ENCODE measurements around the gene TMEM178A. TPM values are rescaled to one million over a fixed set of nuclear protein-coding genes. Genes with fewer than 3 reads are reported as not detected.

The TMEM178A gene
- polyA plus RNA-seq, 1 donor = 7.3 TPM

DNA sequence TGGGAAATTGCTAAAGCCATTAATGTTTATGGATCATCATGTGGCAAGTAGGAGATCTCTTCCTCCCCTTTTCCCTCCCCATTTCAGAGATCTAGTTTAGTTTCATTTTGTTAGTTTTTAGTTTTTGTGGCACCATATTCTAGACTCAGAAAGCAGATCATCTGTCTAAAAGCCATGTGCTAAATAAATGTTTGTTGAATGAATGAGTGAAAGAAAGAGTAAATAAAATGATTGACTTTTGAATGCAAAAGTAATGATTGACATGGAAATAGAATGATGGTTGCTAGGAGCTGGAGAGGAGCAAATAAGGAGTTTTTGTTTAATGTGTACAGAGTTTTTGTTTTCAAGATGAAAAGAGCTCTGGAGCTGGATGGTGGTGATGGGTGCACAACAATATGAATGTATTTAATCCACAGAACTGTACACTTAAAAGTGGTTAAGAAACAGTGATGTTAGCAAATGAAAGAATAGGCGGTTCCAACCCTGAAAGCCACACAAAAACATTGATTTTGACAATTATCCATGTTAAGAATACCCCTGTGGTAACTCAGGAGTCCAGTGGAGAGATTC, 23.6 kb downstream of the TMEM178A start:
- H3K27me3 ChIP-seq (ENCODE audit: control insufficient read depth, insufficient read depth, low read length) = no peaks in the 10 kb centered on the region
- no CpG with 5 or more reads among the region's 1 CpG for WGBS (ENCODE audit: insufficient coverage, low lambda C conversion rate)
- no peak for DNase-seq
- H3K9me3 ChIP-seq (ENCODE audit: control insufficient read depth, low read depth, low read length) = no peaks in the 10 kb centered on the region
- no peak overlapping the region for H3K27ac ChIP-seq (ENCODE audit: low read length)
- no peaks in the 10 kb centered on the region for H3K36me3 ChIP-seq (ENCODE audit: control insufficient read depth, insufficient read depth, low read length)
- no peak overlapping the region for H3K4me3 ChIP-seq (ENCODE audit: low read length)
- H3K4me1 ChIP-seq (ENCODE audit: control insufficient read depth, insufficient read depth, low read length) = no peaks in the 10 kb centered on the region

DNA sequence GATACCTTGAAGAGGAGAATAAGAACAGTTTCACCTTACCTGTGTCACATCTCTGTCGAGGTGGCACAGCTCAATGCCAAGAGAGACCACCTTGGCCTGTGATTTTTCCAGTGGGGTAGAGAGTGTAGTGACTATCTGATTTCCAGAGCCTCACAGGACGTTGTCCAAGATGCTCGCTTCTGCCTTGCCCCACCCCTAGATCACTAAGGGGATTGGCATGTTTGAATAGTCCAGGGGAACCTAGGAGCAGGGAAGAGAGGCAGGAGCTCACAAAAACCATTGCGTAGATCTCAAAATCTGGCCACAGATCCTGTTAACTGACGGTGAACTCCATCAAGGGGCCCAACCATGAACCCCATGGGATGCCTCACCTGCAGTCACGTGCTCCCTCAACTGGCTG, 24.2 kb downstream of the TMEM178A start:
- no peak for DNase-seq
- Histone ChIP-seq H3K27ac (ENCODE audit: low read length) (no peak overlapping the region), H3K27me3 (ENCODE audit: control insufficient read depth, insufficient read depth, low read length) (no peaks in the 10 kb centered on the region), H3K4me1 (ENCODE audit: control insufficient read depth, insufficient read depth, low read length) (no peaks in the 10 kb centered on the region), H3K4me3 (ENCODE audit: low read length) (no peak overlapping the region), H3K9me3 (ENCODE audit: control insufficient read depth, low read depth, low read length) (no peaks in the 10 kb centered on the region), H3K36me3 (ENCODE audit: control insufficient read depth, insufficient read depth, low read length) (no peaks in the 10 kb centered on the region)
- no CpG with 5 or more reads among the region's 6 CpGs for WGBS (ENCODE audit: insufficient coverage, low lambda C conversion rate)

DNA sequence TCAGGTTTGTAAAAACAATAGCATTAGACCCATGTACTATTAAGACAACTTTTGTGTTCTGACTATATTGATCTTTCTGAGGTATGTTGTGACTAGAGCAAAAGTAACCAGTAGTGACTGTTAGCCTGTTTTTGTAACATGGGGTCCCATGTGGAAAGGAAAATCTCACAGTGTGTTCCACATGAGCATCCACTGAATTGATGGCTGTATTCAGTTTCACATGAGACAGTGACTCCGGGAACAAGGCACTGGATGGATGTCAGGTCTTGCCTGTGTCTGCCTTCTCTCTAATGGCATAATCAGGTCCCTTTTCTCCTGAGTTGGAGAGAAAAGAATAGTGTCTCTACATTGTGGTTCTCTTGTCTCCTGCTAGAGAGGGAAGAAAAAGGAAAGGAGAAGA, 27.5 kb downstream of the TMEM178A start:
- no peak overlapping the region for H3K4me3 ChIP-seq (ENCODE audit: low read length)
- no CpG with 5 or more reads among the region's 1 CpG for WGBS (ENCODE audit: insufficient coverage, low lambda C conversion rate)
- no peak overlapping the region for H3K27ac ChIP-seq (ENCODE audit: low read length)
- no peaks in the 10 kb centered on the region for H3K9me3 ChIP-seq (ENCODE audit: control insufficient read depth, low read depth, low read length)
- DNase-seq = no peak
- no peaks in the 10 kb centered on the region for H3K4me1 ChIP-seq (ENCODE audit: control insufficient read depth, insufficient read depth, low read length)
- H3K36me3 ChIP-seq (ENCODE audit: control insufficient read depth, insufficient read depth, low read length) = no peaks in the 10 kb centered on the region
- no peaks in the 10 kb centered on the region for H3K27me3 ChIP-seq (ENCODE audit: control insufficient read depth, insufficient read depth, low read length)

DNA sequence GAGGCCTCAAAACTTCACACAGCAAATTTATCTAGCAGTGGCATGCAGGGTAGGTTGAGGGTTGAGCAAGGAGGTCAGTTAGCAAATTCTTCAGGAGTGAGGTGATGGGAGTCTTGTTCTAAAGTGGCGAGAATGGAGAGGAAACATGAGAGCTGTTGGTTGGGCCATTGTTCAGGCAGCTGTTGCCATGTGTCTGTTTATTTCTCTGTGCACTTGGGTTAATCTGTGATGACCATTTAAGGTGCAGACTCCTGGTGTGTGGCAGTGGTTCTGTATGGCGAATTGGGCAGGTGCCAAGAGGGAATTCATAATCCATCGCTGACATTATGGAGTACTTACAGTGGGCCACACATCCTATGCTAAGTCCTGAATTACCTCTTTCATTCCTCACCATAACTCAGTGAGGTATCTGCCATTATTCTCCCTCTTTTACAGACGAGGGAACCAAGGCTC, 30.4 kb downstream of the TMEM178A start:
- peak; percentile 11 to 24 for DNase-seq
- H3K27ac ChIP-seq (ENCODE audit: low read length) = no peak overlapping the region
- H3K9me3 ChIP-seq (ENCODE audit: control insufficient read depth, low read depth, low read length) = peaks cover 6% of the 10 kb centered on the region
- H3K4me3 ChIP-seq (ENCODE audit: low read length) = no peak overlapping the region
- no peaks in the 10 kb centered on the region for H3K4me1 ChIP-seq (ENCODE audit: control insufficient read depth, insufficient read depth, low read length)
- no peaks in the 10 kb centered on the region for H3K36me3 ChIP-seq (ENCODE audit: control insufficient read depth, insufficient read depth, low read length)
- WGBS (ENCODE audit: insufficient coverage, low lambda C conversion rate) = 50% methylated on average over 1 of the region's 4 CpGs
- H3K27me3 ChIP-seq (ENCODE audit: control insufficient read depth, insufficient read depth, low read length) = no peaks in the 10 kb centered on the region

DNA sequence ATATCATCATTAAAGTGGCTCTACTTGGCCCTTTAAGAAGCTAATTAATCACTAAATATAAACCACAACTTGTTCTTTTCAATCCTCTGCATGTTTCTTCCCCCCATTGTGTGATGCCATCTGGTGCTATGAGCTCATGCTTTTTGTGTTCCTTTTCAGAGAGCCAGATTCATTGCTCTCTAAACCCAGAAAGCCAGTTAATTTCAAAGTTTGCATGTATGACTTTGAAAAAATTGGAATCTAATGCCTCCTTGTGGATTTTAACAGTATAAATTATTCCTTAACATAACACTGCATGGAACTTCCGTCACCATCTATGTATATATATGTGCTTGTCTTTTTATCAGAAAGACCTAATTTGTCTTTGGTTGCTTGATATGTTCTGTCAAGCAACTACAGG, 31.1 kb downstream of the TMEM178A start:
- no CpG with 5 or more reads among the region's 1 CpG for WGBS (ENCODE audit: insufficient coverage, low lambda C conversion rate)
- H3K9me3 ChIP-seq (ENCODE audit: control insufficient read depth, low read depth, low read length) = peaks cover 12% of the 10 kb centered on the region
- H3K4me1 ChIP-seq (ENCODE audit: control insufficient read depth, insufficient read depth, low read length) = no peaks in the 10 kb centered on the region
- no peak overlapping the region for H3K27ac ChIP-seq (ENCODE audit: low read length)
- H3K4me3 ChIP-seq (ENCODE audit: low read length) = no peak overlapping the region
- DNase-seq = peak; percentile 7 to 29
- H3K36me3 ChIP-seq (ENCODE audit: control insufficient read depth, insufficient read depth, low read length) = no peaks in the 10 kb centered on the region
- H3K27me3 ChIP-seq (ENCODE audit: control insufficient read depth, insufficient read depth, low read length) = no peaks in the 10 kb centered on the region

DNA sequence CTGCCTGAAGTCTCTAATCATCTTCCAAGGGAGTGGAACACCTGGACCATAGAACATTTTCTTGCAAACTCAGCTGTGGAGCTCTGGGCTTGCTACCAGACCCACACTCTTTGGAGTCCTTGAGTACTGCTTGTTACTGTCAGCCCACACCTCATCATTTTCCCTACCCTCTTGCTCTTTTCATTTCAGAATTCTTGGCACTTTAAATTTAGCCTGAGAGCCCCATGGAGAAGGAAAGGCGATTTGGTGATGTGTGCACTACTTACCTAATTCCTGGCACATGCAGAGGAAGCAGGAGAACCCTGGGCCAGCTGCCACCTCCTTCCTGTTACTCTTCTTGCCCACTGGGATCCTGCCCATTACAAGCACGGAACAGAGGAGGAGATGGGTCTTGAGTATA, 31.7 kb downstream of the TMEM178A start:
- Histone ChIP-seq H3K27me3 (ENCODE audit: control insufficient read depth, insufficient read depth, low read length) (no peaks in the 10 kb centered on the region), H3K4me1 (ENCODE audit: control insufficient read depth, insufficient read depth, low read length) (no peaks in the 10 kb centered on the region), H3K27ac (ENCODE audit: low read length) (no peak overlapping the region), H3K36me3 (ENCODE audit: control insufficient read depth, insufficient read depth, low read length) (no peaks in the 10 kb centered on the region), H3K9me3 (ENCODE audit: control insufficient read depth, low read depth, low read length) (peaks cover 16% of the 10 kb centered on the region), H3K4me3 (ENCODE audit: low read length) (no peak overlapping the region)
- WGBS (ENCODE audit: insufficient coverage, low lambda C conversion rate) = no CpG with 5 or more reads among the region's 2 CpGs
- no peak for DNase-seq

DNA sequence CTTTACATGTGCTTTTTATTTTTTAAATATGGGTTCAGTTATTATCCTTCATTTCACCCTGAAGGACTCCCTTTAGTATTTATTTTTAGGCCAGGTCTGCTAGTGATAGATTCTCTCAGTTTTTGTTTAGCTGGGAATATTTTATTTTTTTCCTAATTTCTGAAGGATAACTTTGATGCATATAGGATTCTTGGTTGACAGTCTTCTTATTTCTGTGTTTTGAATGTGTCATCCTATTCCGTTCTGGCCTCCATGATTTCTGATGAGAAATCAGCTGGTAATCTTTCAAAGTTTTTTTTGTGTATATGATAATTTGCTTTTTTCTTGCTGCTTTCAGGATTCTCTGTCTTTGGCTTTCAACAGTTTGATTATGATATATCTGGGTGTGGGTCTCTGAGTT, 35.4 kb downstream of the TMEM178A start:
- Histone ChIP-seq H3K36me3 (ENCODE audit: control insufficient read depth, insufficient read depth, low read length) (no peaks in the 10 kb centered on the region), H3K27me3 (ENCODE audit: control insufficient read depth, insufficient read depth, low read length) (no peaks in the 10 kb centered on the region), H3K9me3 (ENCODE audit: control insufficient read depth, low read depth, low read length) (peaks cover 16% of the 10 kb centered on the region), H3K4me1 (ENCODE audit: control insufficient read depth, insufficient read depth, low read length) (no peaks in the 10 kb centered on the region), H3K4me3 (ENCODE audit: low read length) (no peak overlapping the region), H3K27ac (ENCODE audit: low read length) (no peak overlapping the region)
- 100% methylated on average over 1 of the region's 1 CpG for WGBS (ENCODE audit: insufficient coverage, low lambda C conversion rate)
- no peak for DNase-seq

DNA sequence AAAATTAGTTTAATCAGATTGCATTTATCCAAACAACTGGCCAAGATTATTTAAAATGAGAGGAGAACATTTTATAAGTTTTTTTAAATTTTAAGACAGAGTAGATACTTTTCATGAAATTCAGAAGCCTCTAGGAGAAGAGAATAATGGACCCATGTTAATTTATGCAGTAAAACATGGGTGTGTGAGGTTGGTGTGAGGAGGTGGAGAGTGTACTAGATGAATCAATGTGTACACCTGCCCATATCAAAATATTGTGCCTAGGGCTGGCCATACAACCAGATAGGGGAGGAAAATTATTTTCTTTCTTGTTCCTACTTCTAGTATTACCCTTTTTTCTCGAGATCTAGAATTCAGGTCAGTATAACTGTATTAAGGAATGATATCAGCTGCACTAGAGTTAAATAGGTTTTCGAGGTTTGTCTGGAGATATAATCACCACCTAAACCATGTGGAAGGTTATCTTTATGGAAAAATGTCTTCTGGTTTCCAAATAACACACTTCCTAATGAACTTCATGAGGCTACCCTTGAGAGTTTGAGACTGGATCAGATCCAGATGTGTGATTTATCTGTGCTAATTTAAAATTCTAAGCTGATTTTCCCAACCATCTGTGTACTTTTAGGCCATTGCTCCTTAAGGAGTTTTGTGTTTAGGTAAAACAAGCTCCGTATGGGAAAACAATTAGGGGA, 37.6 kb downstream of the TMEM178A start:
- WGBS (ENCODE audit: insufficient coverage, low lambda C conversion rate) = 92% methylated on average over 2 of the region's 3 CpGs

DNA sequence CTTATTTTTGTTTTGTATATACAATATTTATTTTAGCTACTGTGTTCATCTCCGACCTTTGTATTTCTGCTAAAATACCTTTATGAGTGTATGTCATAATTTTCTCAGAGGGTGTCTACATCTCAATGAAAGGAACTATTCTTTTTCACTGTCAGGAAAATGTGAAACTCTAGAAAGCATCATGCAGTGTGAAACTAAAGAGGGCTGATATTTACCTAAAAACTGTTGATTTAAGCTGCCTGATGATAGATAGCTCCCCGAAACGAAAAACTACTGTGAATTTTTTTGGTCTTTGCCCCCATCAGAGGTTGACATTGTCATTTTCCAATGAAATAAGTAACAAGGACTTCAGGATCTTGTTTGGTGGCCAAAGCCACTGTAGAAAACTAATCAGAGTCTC, 38.8 kb downstream of the TMEM178A start:
- Histone ChIP-seq H3K36me3 (ENCODE audit: control insufficient read depth, insufficient read depth, low read length) (no peaks in the 10 kb centered on the region), H3K4me1 (ENCODE audit: control insufficient read depth, insufficient read depth, low read length) (no peaks in the 10 kb centered on the region), H3K4me3 (ENCODE audit: low read length) (no peak overlapping the region), H3K27me3 (ENCODE audit: control insufficient read depth, insufficient read depth, low read length) (no peaks in the 10 kb centered on the region), H3K27ac (ENCODE audit: low read length) (no peak overlapping the region), H3K9me3 (ENCODE audit: control insufficient read depth, low read depth, low read length) (peaks cover 16% of the 10 kb centered on the region)
- no CpG with 5 or more reads among the region's 3 CpGs for WGBS (ENCODE audit: insufficient coverage, low lambda C conversion rate)
- DNase-seq = no peak

More for the DNA sequence above, 37.6 kb downstream of the TMEM178A start:
- H3K27me3 ChIP-seq (ENCODE audit: control insufficient read depth, insufficient read depth, low read length) = no peaks in the 10 kb centered on the region
- H3K27ac ChIP-seq (ENCODE audit: low read length) = no peak overlapping the region
- no peaks in the 10 kb centered on the region for H3K36me3 ChIP-seq (ENCODE audit: control insufficient read depth, insufficient read depth, low read length)
- no peak for DNase-seq
- no peak overlapping the region for H3K4me3 ChIP-seq (ENCODE audit: low read length)
- no peaks in the 10 kb centered on the region for H3K4me1 ChIP-seq (ENCODE audit: control insufficient read depth, insufficient read depth, low read length)
- peaks cover 16% of the 10 kb centered on the region for H3K9me3 ChIP-seq (ENCODE audit: control insufficient read depth, low read depth, low read length)

DNA sequence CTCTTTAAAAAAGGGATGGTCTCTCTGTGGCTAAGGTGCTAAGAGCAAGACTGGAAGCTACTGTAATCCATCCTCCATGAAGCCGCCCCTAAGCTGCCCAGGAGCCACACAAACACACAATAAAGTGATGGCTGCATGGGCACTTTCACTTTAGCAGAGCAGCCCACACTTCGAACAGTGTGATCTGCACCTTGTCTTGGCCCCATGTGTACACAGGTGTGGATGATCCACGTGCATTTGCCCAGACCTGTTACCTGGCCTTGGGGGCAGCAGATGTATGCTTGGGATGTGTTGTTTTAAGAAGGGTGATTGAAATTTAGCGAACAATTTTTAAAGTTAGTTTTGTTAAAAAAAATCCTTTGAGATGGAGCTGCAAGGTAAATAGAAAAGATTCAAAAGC, 39.9 kb downstream of the TMEM178A start:
- DNase-seq = no peak

DNA sequence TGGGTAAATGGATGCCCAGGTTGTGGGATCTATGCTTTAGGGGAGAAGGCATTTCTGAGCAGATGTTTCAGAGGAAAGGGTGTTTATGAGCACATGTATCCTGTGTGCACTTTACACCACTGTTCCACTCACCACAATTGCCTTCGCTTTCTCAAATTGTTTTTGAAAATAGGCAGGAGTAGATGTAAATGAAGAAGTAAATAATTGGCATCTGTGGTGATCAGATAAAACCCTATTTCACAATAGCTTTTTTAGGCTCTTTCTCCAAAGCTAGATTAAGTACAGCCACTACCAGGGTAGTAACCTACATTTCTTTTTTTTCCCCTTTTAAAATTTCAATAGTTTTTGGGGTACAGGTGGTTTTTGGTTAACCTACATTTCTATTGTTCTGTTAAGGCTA, 40.6 kb downstream of the TMEM178A start:
- H3K9me3 ChIP-seq (ENCODE audit: control insufficient read depth, low read depth, low read length) = peaks cover 8% of the 10 kb centered on the region
- no peak for DNase-seq
- no CpG with 5 or more reads among the region's 1 CpG for WGBS (ENCODE audit: insufficient coverage, low lambda C conversion rate)
- H3K4me1 ChIP-seq (ENCODE audit: control insufficient read depth, insufficient read depth, low read length) = no peaks in the 10 kb centered on the region
- no peaks in the 10 kb centered on the region for H3K36me3 ChIP-seq (ENCODE audit: control insufficient read depth, insufficient read depth, low read length)
- no peaks in the 10 kb centered on the region for H3K27me3 ChIP-seq (ENCODE audit: control insufficient read depth, insufficient read depth, low read length)
- no peak overlapping the region for H3K4me3 ChIP-seq (ENCODE audit: low read length)
- H3K27ac ChIP-seq (ENCODE audit: low read length) = no peak overlapping the region

More for the DNA sequence above, 39.9 kb downstream of the TMEM178A start:
- WGBS (ENCODE audit: insufficient coverage, low lambda C conversion rate) = 70% methylated on average over 2 of the region's 4 CpGs
- Histone ChIP-seq H3K27ac (ENCODE audit: low read length) (no peak overlapping the region), H3K4me1 (ENCODE audit: control insufficient read depth, insufficient read depth, low read length) (no peaks in the 10 kb centered on the region), H3K4me3 (ENCODE audit: low read length) (no peak overlapping the region), H3K36me3 (ENCODE audit: control insufficient read depth, insufficient read depth, low read length) (no peaks in the 10 kb centered on the region), H3K27me3 (ENCODE audit: control insufficient read depth, insufficient read depth, low read length) (no peaks in the 10 kb centered on the region), H3K9me3 (ENCODE audit: control insufficient read depth, low read depth, low read length) (peaks cover 14% of the 10 kb centered on the region)
